HG03103 (cell line): ENCODE results near the gene SMOC1.

ENCODE experiments used
- ATAC-seq: cut with Tn5 transposase; IDR thresholded peaks from one replicate; pipeline ENCODE4 v1.9.1; 2021; ENCODE audit warnings: low read depth; ENCODE audit not compliant: unreplicated experiment

The SMOC1 gene

GRCh38 chr14:69972755-69973154 lies 93.5 kb downstream of the SMOC1 start:
- ATAC-seq = no peak

DNA sequence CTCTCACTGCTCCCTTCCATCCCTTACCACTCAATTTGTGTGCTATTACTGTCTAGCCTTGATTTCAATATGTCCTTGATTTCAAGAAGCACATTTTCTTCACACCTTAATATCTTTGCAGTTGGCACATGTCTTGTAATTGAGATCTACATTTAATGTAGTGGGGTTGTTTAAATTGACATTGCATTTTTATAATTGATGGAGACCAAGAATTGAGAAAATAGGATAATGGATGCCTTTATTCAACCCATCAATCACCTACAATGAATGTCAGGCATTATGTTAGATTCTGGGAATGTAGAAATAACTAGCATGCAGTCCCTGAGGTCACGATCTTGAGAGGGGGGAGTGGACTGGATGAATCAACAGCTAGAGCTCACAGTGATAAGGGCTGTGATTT lies 94.6 kb downstream of the SMOC1 start:
- ATAC-seq = no peak

GRCh38 chr14:69979882-69980281 lies 100.7 kb downstream of the SMOC1 start:
- no peak for ATAC-seq

GRCh38 chr14:69980457-69981425 lies 101.5 kb downstream of the SMOC1 start:
- ATAC-seq = no peak

- ATAC-seq = no peak
These were observed 103.1 kb downstream of the SMOC1 start for GRCh38 chr14:69982220-69982839.

DNA sequence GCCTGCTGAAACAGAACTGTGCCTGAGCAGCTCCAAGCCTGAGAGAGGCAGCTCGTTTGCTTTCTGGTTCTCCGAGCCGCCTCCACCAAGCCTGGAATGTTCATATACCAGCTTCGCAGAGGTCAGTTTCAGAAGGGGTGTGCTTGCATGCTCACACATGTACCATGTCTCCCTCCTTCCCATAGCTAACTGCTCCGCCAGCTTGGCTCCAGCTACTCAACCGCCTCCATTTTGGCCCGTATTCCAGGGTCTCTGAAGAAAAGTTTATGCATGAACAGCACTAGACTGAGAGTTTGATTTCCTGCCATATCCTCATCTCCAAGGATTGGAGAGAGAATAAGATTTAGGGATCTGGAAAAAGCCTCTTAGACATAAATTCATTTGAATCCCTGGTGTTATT lies 103.7 kb downstream of the SMOC1 start:
- ATAC-seq = no peak

DNA sequence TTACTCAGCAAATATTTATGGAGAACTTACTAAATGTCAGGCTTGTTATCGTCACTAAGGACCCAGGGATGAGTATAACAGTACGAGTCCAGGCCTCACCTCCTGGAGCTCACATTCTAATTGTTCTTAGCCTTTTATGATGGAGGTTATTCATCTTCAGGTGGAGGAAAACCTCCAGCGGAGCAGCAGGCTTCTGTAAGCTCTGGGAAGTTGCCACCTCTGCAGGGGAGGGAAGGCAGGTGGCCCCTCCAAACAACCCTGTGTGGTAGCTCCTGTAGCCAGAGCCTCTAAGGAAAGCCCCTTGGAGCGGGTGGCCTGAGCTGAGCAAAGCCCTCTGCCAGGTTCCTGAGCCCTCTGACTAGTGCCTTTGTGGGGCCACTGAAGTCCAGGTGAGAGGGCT lies 104.1 kb downstream of the SMOC1 start:
- ATAC-seq = no peak

GRCh38 chr14:69985463-69985862 lies 106.2 kb downstream of the SMOC1 start:
- no peak for ATAC-seq

- no peak for ATAC-seq
These were observed 107.1 kb downstream of the SMOC1 start for GRCh38 chr14:69986336-69986735.

GRCh38 chr14:69987406-69988121 lies 108.3 kb downstream of the SMOC1 start:
- no peak for ATAC-seq

GRCh38 chr14:69988979-69989378 lies 109.8 kb downstream of the SMOC1 start:
- no peak for ATAC-seq

GRCh38 chr14:69989622-69990021 lies 110.4 kb downstream of the SMOC1 start:
- ATAC-seq = no peak

GRCh38 chr14:69990323-69990722 lies 111.1 kb downstream of the SMOC1 start:
- ATAC-seq = no peak

DNA sequence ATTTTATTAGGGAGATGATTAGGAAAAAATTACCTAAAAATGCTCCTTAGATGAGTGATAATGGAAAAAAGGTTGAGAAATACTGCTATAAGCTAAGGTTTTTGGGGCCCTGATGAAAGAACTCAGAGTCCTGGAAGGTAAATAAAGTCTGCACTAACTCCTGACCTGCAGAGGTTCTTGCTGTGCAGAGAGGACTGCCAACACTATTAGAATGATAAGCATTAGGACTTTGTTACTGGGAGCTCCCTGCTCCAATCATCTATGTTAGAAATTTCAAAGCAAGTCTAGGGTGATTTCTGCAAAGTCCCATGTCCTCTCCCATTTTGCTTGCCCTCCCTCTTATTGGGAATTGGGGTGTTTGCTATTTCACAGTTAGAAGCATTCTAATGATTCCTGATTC lies 112.2 kb downstream of the SMOC1 start:
- ATAC-seq = no peak

DNA sequence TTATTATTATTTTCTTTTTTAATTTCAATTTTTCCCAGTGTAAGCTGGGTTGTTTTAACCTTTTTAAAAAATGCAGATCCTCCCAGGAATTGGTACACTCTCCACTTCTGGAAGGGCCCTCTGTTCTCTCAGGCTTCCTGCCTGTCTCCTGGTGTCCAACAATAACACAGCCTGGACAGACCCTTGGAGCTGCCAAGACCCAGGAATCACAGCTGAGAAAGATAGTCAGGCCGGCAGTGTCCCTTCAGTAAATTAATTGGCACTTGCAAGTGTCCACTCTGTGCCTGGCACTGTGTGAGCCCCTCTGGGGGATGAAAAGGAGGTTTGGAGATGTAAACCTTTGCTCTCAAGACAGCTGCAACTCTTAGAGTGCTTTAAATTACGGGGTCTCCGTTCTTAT lies 113.3 kb downstream of the SMOC1 start:
- ATAC-seq = no peak

DNA sequence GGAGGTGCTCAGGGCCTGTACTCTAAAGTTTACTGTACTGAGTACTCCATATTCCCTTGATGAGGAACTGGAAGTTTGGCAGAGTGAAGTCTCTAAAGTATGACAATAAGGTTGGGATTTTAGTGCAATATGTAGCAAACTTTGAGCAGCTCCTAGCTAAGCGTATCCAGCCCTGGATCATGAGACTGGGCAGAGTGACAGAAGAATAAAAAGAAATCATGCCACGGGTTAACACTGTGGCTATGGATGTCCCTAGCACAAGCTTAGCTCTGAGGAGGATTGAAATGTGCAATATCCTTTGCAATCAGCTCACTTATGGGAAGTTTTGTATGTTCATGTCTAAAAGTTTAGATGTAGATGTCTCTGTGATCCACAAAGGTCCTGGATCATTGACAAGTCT lies 114.1 kb downstream of the SMOC1 start:
- ATAC-seq = no peak

GRCh38 chr14:69994002-69994401 lies 114.8 kb downstream of the SMOC1 start:
- no peak for ATAC-seq

DNA sequence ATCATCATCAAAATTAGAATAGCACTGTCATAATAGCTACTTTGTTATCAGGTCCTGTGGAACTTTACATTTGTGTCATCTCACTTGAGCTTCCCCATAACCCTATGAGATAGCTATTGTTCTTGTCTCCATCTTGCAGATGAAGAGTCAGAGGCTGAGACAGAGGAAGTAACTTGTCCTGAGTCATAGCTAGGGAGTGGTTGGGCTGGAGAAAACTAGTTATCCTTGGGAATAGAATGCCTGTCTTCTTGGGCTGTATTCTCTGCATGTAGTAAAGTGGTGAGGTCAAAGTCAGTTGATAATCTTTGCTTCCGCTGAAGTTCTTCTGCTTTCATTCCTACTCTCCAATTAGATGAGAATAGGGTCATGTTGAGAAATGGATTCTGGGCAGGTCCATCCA lies 117.0 kb downstream of the SMOC1 start:
- no peak for ATAC-seq

DNA sequence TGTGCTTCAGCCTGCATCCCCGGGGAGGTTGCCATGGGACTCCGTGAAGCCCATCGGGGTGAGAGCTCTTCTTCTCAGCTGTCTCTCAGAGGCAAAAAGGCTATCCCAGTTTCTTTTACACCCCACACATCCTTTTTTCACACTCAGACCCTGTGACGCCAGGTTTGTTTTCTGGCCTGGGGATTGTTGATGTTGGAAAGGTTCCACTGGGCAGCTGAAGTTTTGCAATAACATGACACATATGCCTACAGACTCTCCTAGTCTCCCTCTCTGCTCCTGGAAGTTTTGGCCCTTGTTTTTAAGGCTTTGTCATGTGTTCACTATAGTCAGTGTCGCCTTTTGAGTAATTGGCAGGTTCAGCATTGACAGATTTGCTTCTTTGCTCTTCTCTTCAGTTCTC lies 118.6 kb downstream of the SMOC1 start:
- no peak for ATAC-seq

GRCh38 chr14:69999261-69999674 lies 120.1 kb downstream of the SMOC1 start:
- no peak for ATAC-seq

- ATAC-seq = no peak
These were observed 121.4 kb downstream of the SMOC1 start for GRCh38 chr14:70000601-70001000.
